Stimulated activated CD4-positive, alpha-beta T cell treated with anti-CD3 and anti-CD28 coated beads, Interleukin-2, amount 100 ng/mL, for 24 hours (primary cell): ENCODE measurements around the gene GRK3.
"Not testable (repeated sequence)": the region's sequence is repeated elsewhere in the genome, so short reads cannot be mapped to it uniquely, and the experiment has no call there.

Source experiments
- DNase-seq, 2 donors: peaks; one replicate each; pipeline ENCODE4 v3.0.0-alpha.2; 2020

Gene GRK3

GRCh38 chr22:25574736-25575135, 10.3 kb downstream of the GRK3 start:
- DNase-seq = no peak

- not testable (repeated sequence) for DNase-seq
Measured at GRCh38 chr22:25575674-25576392, 11.4 kb downstream of the GRK3 start.

- DNase-seq = not testable (repeated sequence)
Measured at GRCh38 chr22:25581452-25581851, 17.0 kb downstream of the GRK3 start.

GRCh38 chr22:25582946-25583345, 18.5 kb downstream of the GRK3 start:
- DNase-seq = no peak

- not testable (repeated sequence) for DNase-seq
Measured at GRCh38 chr22:25584993-25585392, 20.5 kb downstream of the GRK3 start.

- DNase-seq = not testable (repeated sequence)
Measured at GRCh38 chr22:25589664-25590063, 25.2 kb downstream of the GRK3 start.

GRCh38 chr22:25593323-25593722, 28.8 kb downstream of the GRK3 start:
- not testable (repeated sequence) for DNase-seq

- no peak for DNase-seq
Measured at GRCh38 chr22:25598609-25599008, 34.1 kb downstream of the GRK3 start.

GRCh38 chr22:25602445-25602844, 38.0 kb downstream of the GRK3 start:
- no peak for DNase-seq

- DNase-seq = no peak
Measured at GRCh38 chr22:25602916-25603315, 38.4 kb downstream of the GRK3 start.

- DNase-seq = not testable (repeated sequence)
Measured at GRCh38 chr22:25605146-25605545, 40.7 kb downstream of the GRK3 start.

- DNase-seq = not testable (repeated sequence)
Measured at GRCh38 chr22:25605565-25605964, 41.1 kb downstream of the GRK3 start.

- not testable (repeated sequence) for DNase-seq
Measured at GRCh38 chr22:25611284-25611683, 46.8 kb downstream of the GRK3 start.

- not testable (repeated sequence) for DNase-seq
Measured at GRCh38 chr22:25613131-25613530, 48.7 kb downstream of the GRK3 start.

- DNase-seq = not testable (repeated sequence)
Measured at GRCh38 chr22:25613558-25613957, 49.1 kb downstream of the GRK3 start.

GRCh38 chr22:25614791-25615190, 50.3 kb downstream of the GRK3 start:
- not testable (repeated sequence) for DNase-seq

- DNase-seq = no peak
Measured at GRCh38 chr22:25621986-25622385, 57.5 kb downstream of the GRK3 start.

- DNase-seq = no peak
Measured at GRCh38 chr22:25623310-25623734, 58.8 kb downstream of the GRK3 start.

GRCh38 chr22:25623851-25624250, 59.4 kb downstream of the GRK3 start:
- DNase-seq = no peak

GRCh38 chr22:25624476-25624875, 60.0 kb downstream of the GRK3 start:
- DNase-seq = no peak

- not testable (repeated sequence) for DNase-seq
Measured at GRCh38 chr22:25625747-25626623, 61.5 kb downstream of the GRK3 start.

- DNase-seq = no peak
Measured at GRCh38 chr22:25626624-25626990, 62.1 kb downstream of the GRK3 start.

- DNase-seq = no peak
Measured at GRCh38 chr22:25627271-25627852, 62.9 kb downstream of the GRK3 start.

GRCh38 chr22:25628494-25628893, 64.0 kb downstream of the GRK3 start:
- no peak for DNase-seq
